Measurements from ENCODE around the gene S100A2.

GRCh38 chr1:153578490-153578889, 12.8 kb upstream of the S100A2 start:
- TF ChIP-seq EZH2phosphoT487 (IDR thresholded peaks at IDR 0.05; ENCODE audit: insufficient read depth, low read depth) = no peak
- no peak for TF ChIP-seq EZH2 (IDR thresholded peaks at IDR 0.05; ENCODE audit: insufficient read depth, poor library complexity, severe bottlenecking)
